ENCODE data around the gene GPN2. TPM values are rescaled to one million over a fixed set of nuclear protein-coding genes. Genes with fewer than 3 reads are reported as not detected.

Gene GPN2
- total and polyA plus RNA-seq, 4 donors, result 13.7 to 25.6 (median 16.5) TPM

DNA sequence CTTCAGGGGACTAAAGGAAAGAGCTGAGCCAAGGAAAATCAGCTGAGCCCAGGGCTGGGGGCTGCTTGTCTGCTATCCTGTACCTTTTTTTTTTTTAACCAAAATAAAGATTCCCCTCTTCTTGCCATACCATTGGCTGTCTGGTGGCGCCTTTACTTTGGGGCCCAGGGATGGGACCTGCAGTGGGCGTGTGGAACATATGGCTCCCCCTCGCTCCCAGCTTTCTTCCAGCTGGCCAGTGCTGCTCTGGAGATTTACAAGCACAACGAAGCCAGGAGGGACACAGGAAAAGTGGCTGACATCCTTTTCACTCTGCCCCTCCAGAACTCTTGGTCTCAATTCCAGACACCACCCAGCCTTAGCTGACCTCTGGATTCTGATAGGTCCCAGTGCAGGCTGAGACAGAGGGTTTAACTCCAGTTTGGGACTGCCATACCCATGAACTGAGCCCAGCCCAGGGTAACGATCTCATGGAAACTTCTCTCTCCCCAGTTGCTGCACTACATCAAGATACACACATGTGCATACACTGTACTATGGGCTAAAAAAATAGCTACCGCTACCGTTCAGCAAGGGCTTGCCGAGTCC, 32.5 kb downstream of the GPN2 start:
- Histone ChIP-seq H3K27me3 (ENCODE audit: control insufficient read depth in 3 of 3, insufficient read depth in 3 of 3, low read length in 2 of 3) (no peaks in the 10 kb centered on the region), H3K36me3 (ENCODE audit: control insufficient read depth in 4 of 4, insufficient read depth in 4 of 4, low read length in 4 of 4) (peaks cover 0 to 33% (median 12%) of the 10 kb centered on the region in 4 donors), H3K27ac (ENCODE audit: low read depth in 1 of 2, low read length in 1 of 2) (no peak overlapping the region), H3K9ac (ENCODE audit: insufficient read depth in 1 of 2, low read length in 2 of 2) (no peak overlapping the region), H3K4me1 (ENCODE audit: control insufficient read depth in 5 of 5, insufficient read depth in 5 of 5, low read length in 5 of 5) (no peaks in the 10 kb centered on the region), H3K4me3 (no peak overlapping the region), H3K9me3 (ENCODE audit: control insufficient read depth in 4 of 4, insufficient read depth in 3 of 4, low read length in 3 of 4) (no peaks in the 10 kb centered on the region)
- TF ChIP-seq, protein P1, sequence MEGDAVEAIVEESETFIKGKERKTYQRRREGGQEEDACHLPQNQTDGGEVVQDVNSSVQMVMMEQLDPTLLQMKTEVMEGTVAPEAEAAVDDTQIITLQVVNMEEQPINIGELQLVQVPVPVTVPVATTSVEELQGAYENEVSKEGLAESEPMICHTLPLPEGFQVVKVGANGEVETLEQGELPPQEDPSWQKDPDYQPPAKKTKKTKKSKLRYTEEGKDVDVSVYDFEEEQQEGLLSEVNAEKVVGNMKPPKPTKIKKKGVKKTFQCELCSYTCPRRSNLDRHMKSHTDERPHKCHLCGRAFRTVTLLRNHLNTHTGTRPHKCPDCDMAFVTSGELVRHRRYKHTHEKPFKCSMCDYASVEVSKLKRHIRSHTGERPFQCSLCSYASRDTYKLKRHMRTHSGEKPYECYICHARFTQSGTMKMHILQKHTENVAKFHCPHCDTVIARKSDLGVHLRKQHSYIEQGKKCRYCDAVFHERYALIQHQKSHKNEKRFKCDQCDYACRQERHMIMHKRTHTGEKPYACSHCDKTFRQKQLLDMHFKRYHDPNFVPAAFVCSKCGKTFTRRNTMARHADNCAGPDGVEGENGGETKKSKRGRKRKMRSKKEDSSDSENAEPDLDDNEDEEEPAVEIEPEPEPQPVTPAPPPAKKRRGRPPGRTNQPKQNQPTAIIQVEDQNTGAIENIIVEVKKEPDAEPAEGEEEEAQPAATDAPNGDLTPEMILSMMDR (IDR thresholded peaks at IDR 0.05; ENCODE audit: control extremely low read depth, extremely low read depth), result no peak
- 89 to 92% methylated on average over 8 of the region's 8 CpGs for WGBS, 2 donors
- DNase-seq (no peak), ATAC-seq (ENCODE audit: insufficient read depth, low FRiP score) (no peak)

- WGBS, 2 donors, result 84 to 86% methylated on average over 16 to 21 of the region's 21 CpGs
- ATAC-seq (ENCODE audit: insufficient read depth, low FRiP score), result no peak
- TF ChIP-seq, protein P1 (IDR thresholded peaks at IDR 0.05; ENCODE audit: control extremely low read depth, extremely low read depth), result no peak
Observed at GRCh38 chr1:26856604-26857469, 33.2 kb downstream of the GPN2 start.

GRCh38 chr1:26856181-26856580, 33.9 kb downstream of the GPN2 start:
- H3K9ac ChIP-seq (ENCODE audit: insufficient read depth in 1 of 2, low read length in 2 of 2), result no peak overlapping the region
- H3K4me3 ChIP-seq, result no peak overlapping the region
- no peaks in the 10 kb centered on the region for H3K27me3 ChIP-seq (ENCODE audit: control insufficient read depth in 3 of 3, insufficient read depth in 3 of 3, low read length in 2 of 3)
- H3K9me3 ChIP-seq (ENCODE audit: control insufficient read depth in 4 of 4, insufficient read depth in 3 of 4, low read length in 3 of 4), result no peaks in the 10 kb centered on the region
- no peak overlapping the region for H3K27ac ChIP-seq (ENCODE audit: low read depth in 1 of 2, low read length in 1 of 2)
- WGBS, 2 donors, result 91 to 94% methylated on average over 11 of the region's 11 CpGs
- DNase-seq (no peak), ATAC-seq (ENCODE audit: insufficient read depth, low FRiP score) (no peak)
- H3K4me1 ChIP-seq (ENCODE audit: control insufficient read depth in 5 of 5, insufficient read depth in 5 of 5, low read length in 5 of 5), result no peaks in the 10 kb centered on the region
- TF ChIP-seq, protein P1 (IDR thresholded peaks at IDR 0.05; ENCODE audit: control extremely low read depth, extremely low read depth), result no peak
- H3K36me3 ChIP-seq (ENCODE audit: control insufficient read depth in 4 of 4, insufficient read depth in 4 of 4, low read length in 4 of 4), result peaks cover 11 to 44% (median 16%) of the 10 kb centered on the region in 4 donors

More at GRCh38 chr1:26856604-26857469, 33.2 kb downstream of the GPN2 start:
- H3K9me3 ChIP-seq (ENCODE audit: control insufficient read depth in 4 of 4, insufficient read depth in 3 of 4, low read length in 3 of 4), result no peaks in the 10 kb centered on the region
- no peak overlapping the region for H3K27ac ChIP-seq (ENCODE audit: low read depth in 1 of 2, low read length in 1 of 2)
- H3K27me3 ChIP-seq (ENCODE audit: control insufficient read depth in 3 of 3, insufficient read depth in 3 of 3, low read length in 2 of 3), result no peaks in the 10 kb centered on the region
- no peak overlapping the region for H3K9ac ChIP-seq (ENCODE audit: insufficient read depth in 1 of 2, low read length in 2 of 2)
- H3K36me3 ChIP-seq (ENCODE audit: control insufficient read depth in 4 of 4, insufficient read depth in 4 of 4, low read length in 4 of 4), result peaks cover 5 to 39% (median 13%) of the 10 kb centered on the region in 4 donors
- no peak for DNase-seq
- H3K4me3 ChIP-seq, result no peak overlapping the region
- no peaks in the 10 kb centered on the region for H3K4me1 ChIP-seq (ENCODE audit: control insufficient read depth in 5 of 5, insufficient read depth in 5 of 5, low read length in 5 of 5)

All from lung (tissue), 12 donors.